Measurements from ENCODE around the gene ABCF1.

The ABCF1 gene

GRCh38 chr6:30542915-30543314, 28.3 kb upstream of the ABCF1 start:
- H3K4me1 ChIP-seq (ENCODE audit: low read depth, poor library complexity, severe bottlenecking), result peaks cover 8% of the 10 kb centered on the region
- H3K36me3 ChIP-seq (ENCODE audit: insufficient read depth), result no peaks in the 10 kb centered on the region
- TF ChIP-seq, protein P1, sequence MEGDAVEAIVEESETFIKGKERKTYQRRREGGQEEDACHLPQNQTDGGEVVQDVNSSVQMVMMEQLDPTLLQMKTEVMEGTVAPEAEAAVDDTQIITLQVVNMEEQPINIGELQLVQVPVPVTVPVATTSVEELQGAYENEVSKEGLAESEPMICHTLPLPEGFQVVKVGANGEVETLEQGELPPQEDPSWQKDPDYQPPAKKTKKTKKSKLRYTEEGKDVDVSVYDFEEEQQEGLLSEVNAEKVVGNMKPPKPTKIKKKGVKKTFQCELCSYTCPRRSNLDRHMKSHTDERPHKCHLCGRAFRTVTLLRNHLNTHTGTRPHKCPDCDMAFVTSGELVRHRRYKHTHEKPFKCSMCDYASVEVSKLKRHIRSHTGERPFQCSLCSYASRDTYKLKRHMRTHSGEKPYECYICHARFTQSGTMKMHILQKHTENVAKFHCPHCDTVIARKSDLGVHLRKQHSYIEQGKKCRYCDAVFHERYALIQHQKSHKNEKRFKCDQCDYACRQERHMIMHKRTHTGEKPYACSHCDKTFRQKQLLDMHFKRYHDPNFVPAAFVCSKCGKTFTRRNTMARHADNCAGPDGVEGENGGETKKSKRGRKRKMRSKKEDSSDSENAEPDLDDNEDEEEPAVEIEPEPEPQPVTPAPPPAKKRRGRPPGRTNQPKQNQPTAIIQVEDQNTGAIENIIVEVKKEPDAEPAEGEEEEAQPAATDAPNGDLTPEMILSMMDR (conservative IDR thresholded peaks at IDR 0.05; ENCODE audit: low read depth, low read length), result no peak
- no peak overlapping the region for H3K27ac ChIP-seq
- no peak overlapping the region for H3K9ac ChIP-seq
- H3K4me2 ChIP-seq, result no peak overlapping the region
- no peaks in the 10 kb centered on the region; the same call in none of the 2 replicates for H3K27me3 ChIP-seq (ENCODE audit: insufficient read depth, low read depth)
- H4K20me1 ChIP-seq (ENCODE audit: insufficient read depth), result no peaks in the 10 kb centered on the region
- H3K79me2 ChIP-seq (ENCODE audit: insufficient read depth, low read depth), result no peaks in the 10 kb centered on the region
- no peak overlapping the region for H2AFZ ChIP-seq (ENCODE audit: low read depth)
- H3K4me3 ChIP-seq (IDR thresholded peaks at IDR 0.05; ENCODE audit: insufficient read depth, low read depth, low read length), result no peak overlapping the region

GRCh38 chr6:30543821-30544220, 27.4 kb upstream of the ABCF1 start:
- Histone ChIP-seq H4K20me1 (ENCODE audit: insufficient read depth) (no peaks in the 10 kb centered on the region), H3K27ac (no peak overlapping the region), H3K36me3 (ENCODE audit: insufficient read depth) (no peaks in the 10 kb centered on the region), H3K79me2 (ENCODE audit: insufficient read depth, low read depth) (no peaks in the 10 kb centered on the region), H3K4me3 (IDR thresholded peaks at IDR 0.05; ENCODE audit: insufficient read depth, low read depth, low read length) (no peak overlapping the region), H3K4me2 (no peak overlapping the region), H3K4me1 (ENCODE audit: low read depth, poor library complexity, severe bottlenecking) (peaks cover 8% of the 10 kb centered on the region), H3K27me3 (ENCODE audit: insufficient read depth, low read depth) (no peaks in the 10 kb centered on the region; the same call in none of the 2 replicates), H3K9ac (no peak overlapping the region), H2AFZ (ENCODE audit: low read depth) (no peak overlapping the region)
- TF ChIP-seq, protein P1 (conservative IDR thresholded peaks at IDR 0.05; ENCODE audit: low read depth, low read length), result no peak

- Histone ChIP-seq H3K27ac (no peak overlapping the region), H3K4me1 (ENCODE audit: low read depth, poor library complexity, severe bottlenecking) (peaks cover 8% of the 10 kb centered on the region), H3K79me2 (ENCODE audit: insufficient read depth, low read depth) (no peaks in the 10 kb centered on the region), H3K9ac (no peak overlapping the region), H3K4me2 (no peak overlapping the region), H4K20me1 (ENCODE audit: insufficient read depth) (no peaks in the 10 kb centered on the region), H2AFZ (ENCODE audit: low read depth) (no peak overlapping the region), H3K27me3 (ENCODE audit: insufficient read depth, low read depth) (no peaks in the 10 kb centered on the region; the same call in none of the 2 replicates), H3K4me3 (IDR thresholded peaks at IDR 0.05; ENCODE audit: insufficient read depth, low read depth, low read length) (no peak overlapping the region), H3K36me3 (ENCODE audit: insufficient read depth) (no peaks in the 10 kb centered on the region)
- TF ChIP-seq, protein P1 (conservative IDR thresholded peaks at IDR 0.05; ENCODE audit: low read depth, low read length), result peak; percentile 82
Measured at GRCh38 chr6:30544666-30545272, 26.5 kb upstream of the ABCF1 start.

GRCh38 chr6:30547454-30547853, 23.8 kb upstream of the ABCF1 start:
- Histone ChIP-seq H3K27ac (no peak overlapping the region), H2AFZ (ENCODE audit: low read depth) (no peak overlapping the region), H3K4me2 (no peak overlapping the region), H3K4me1 (ENCODE audit: low read depth, poor library complexity, severe bottlenecking) (peaks cover 3% of the 10 kb centered on the region), H3K27me3 (ENCODE audit: insufficient read depth, low read depth) (no peaks in the 10 kb centered on the region), H3K9ac (no peak overlapping the region), H3K4me3 (IDR thresholded peaks at IDR 0.05; ENCODE audit: insufficient read depth, low read depth, low read length) (no peak overlapping the region), H4K20me1 (ENCODE audit: insufficient read depth) (no peaks in the 10 kb centered on the region), H3K79me2 (ENCODE audit: insufficient read depth, low read depth) (no peaks in the 10 kb centered on the region), H3K36me3 (ENCODE audit: insufficient read depth) (no peaks in the 10 kb centered on the region)
- TF ChIP-seq, protein P1 (conservative IDR thresholded peaks at IDR 0.05; ENCODE audit: low read depth, low read length), result no peak

All from KMS-11 (cell line).